ENCODE measurements around the gene CCDC124. TPM values are rescaled to one million over a fixed set of nuclear protein-coding genes. Genes with fewer than 3 reads are reported as not detected.

CCDC124 gene
- total and polyA plus RNA-seq, 2 of the 4 experiments (the other 2 are of a cell fraction), result 30.1 to 112 TPM

DNA sequence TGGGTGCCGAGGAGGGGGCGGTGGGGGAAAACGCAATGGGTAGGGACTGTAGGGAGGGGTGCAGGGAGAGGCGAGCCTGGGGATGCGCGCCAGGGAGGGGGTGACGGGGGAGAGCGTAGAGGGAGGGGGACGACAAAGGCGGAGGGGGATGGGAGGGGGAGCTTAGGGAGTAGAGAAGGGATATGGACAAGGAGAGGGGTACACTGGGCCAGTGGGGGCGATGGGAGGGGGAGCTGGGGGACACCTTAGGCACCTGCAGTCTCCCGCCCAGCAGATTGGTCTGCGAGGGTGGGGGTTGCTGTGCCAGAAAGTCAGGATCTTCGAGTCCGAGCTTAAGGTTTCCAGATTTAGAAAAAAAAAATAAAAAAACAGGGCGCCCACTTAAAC lies 15.7 kb downstream of the CCDC124 start:
- Histone ChIP-seq H3K4me3 (ENCODE audit: insufficient read depth, low read depth, low read length) (peak overlapping the region; percentile 56), H3K4me2 (ENCODE audit: low read depth, low read length) (peak overlapping the region; percentile 62; the same call in 1 of the 2 replicates), H2AK9ac (replicated peaks; ENCODE audit: low read depth, low read length, poor library complexity) (no peak overlapping the region), H3K27me3 (ENCODE audit: control insufficient read depth, insufficient read depth, low read length) (peaks cover 49% of the 10 kb centered on the region), H3K9me1 (ENCODE audit: insufficient read depth, low read length) (0 out of 2 replicates have a peak, but pooled peaks cover 3% of the 10 kb centered on the region), H3K4me1 (ENCODE audit: control insufficient read depth, insufficient read depth, low read length) (peaks cover 5% of the 10 kb centered on the region), H3K56ac (ENCODE audit: extremely low read depth, insufficient read depth, low read length) (no peak overlapping the region), H2BK20ac (ENCODE audit: low read depth, low read length) (no peak overlapping the region), H3K36me3 (ENCODE audit: control insufficient read depth, insufficient read depth, low read length) (no peaks in the 10 kb centered on the region), H3K4ac (ENCODE audit: low read depth, low read length) (no peak overlapping the region), H3K9ac (ENCODE audit: low read depth, low read length) (no peak overlapping the region), H2BK120ac (ENCODE audit: low read depth, low read length) (no peak overlapping the region), H2AK5ac (ENCODE audit: low read depth, low read length) (no peak overlapping the region), H2BK15ac (ENCODE audit: low read depth, low read length) (no peak overlapping the region), H3K9me3 (ENCODE audit: control insufficient read depth, insufficient read depth, low read length) (no peaks in the 10 kb centered on the region), H3K18ac (ENCODE audit: low read depth, low read length) (no peak overlapping the region), H3K79me1 (ENCODE audit: low read depth in 1 of 2, low read length in 2 of 2) (no peaks in the 10 kb centered on the region), H3K23ac (ENCODE audit: low read depth, low read length) (no peak overlapping the region), H2AFZ (replicated peaks; ENCODE audit: low read length, poor library complexity) (no peak overlapping the region), H4K91ac (ENCODE audit: insufficient read depth, low read depth, low read length) (no peak overlapping the region), H4K8ac (ENCODE audit: low read depth in 2 of 2, low read length in 2 of 2) (no peak overlapping the region), H2BK5ac (ENCODE audit: low read depth, low read length, poor library complexity, severe bottlenecking) (no peak overlapping the region), H4K20me1 (ENCODE audit: insufficient read depth, low read length) (peaks cover 25% of the 10 kb centered on the region), H4K5ac (ENCODE audit: low read depth, low read length) (no peak overlapping the region), H3K14ac (replicated peaks; ENCODE audit: low read depth, low read length) (no peak overlapping the region), H3K27ac (ENCODE audit: insufficient read depth, low read length) (no peak overlapping the region)
- ATAC-seq (ENCODE audit: low read depth) (no peak), DNase-seq (no peak)
- WGBS, 2 experiments (ENCODE audit: extremely low coverage in 2 of 2, insufficient read length in 1 of 2), result 0% methylated on average over 2 of the region's 16 CpGs; no CpG with 5 or more reads in 1 of the 2 experiments
- POLR2A ChIA-PET (ENCODE audit: unreplicated experiment), result no interaction called here
- CTCF ChIA-PET, result no interaction called here
- intact Hi-C loops (cut with micrococcal nuclease) (no loop called here), in situ Hi-C loops (cut with MboI; ENCODE audit: low sequenced_read_pairs) (loop anchor here (25.0 kb wide), 1 partner anchor 114 kb away; no protein-coding TSS in a partner anchor), dilution Hi-C loops (cut with HindIII; ENCODE audit: low sequenced_read_pairs, unreplicated experiment) (no loop called here)
- no TSS peak for BruUV-seq (replicated peaks)
- TF ChIP-seq FOS (IDR thresholded peaks at IDR 0.05; ENCODE audit: low read depth, low read length), result no peak
- no peak for TF ChIP-seq NFE2L2 (IDR thresholded peaks at IDR 0.05; ENCODE audit: low read depth, low read length)
- TF ChIP-seq, protein P1, sequence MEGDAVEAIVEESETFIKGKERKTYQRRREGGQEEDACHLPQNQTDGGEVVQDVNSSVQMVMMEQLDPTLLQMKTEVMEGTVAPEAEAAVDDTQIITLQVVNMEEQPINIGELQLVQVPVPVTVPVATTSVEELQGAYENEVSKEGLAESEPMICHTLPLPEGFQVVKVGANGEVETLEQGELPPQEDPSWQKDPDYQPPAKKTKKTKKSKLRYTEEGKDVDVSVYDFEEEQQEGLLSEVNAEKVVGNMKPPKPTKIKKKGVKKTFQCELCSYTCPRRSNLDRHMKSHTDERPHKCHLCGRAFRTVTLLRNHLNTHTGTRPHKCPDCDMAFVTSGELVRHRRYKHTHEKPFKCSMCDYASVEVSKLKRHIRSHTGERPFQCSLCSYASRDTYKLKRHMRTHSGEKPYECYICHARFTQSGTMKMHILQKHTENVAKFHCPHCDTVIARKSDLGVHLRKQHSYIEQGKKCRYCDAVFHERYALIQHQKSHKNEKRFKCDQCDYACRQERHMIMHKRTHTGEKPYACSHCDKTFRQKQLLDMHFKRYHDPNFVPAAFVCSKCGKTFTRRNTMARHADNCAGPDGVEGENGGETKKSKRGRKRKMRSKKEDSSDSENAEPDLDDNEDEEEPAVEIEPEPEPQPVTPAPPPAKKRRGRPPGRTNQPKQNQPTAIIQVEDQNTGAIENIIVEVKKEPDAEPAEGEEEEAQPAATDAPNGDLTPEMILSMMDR (conservative IDR thresholded peaks at IDR 0.05; ENCODE audit: low read depth, low read length), result no peak

Data from IMR-90 (cell line).